Neuronal stem cell (in vitro differentiated cells): ENCODE measurements around the gene DCC.

Experiments
- DNase-seq: peaks from one replicate; pipeline ENCODE4 v3.0.0-alpha.2; 2013; ENCODE audit warnings: low spot score
- H2AFZ ChIP-seq: one replicate; pipeline ENCODE4 v1.6.1; 2013; ENCODE audit warnings: mild to moderate bottlenecking, low read length, inconsistent platforms
- H2AK5ac ChIP-seq: 2 replicates; pipeline ENCODE4 v1.6.1; 2013; ENCODE audit warnings: low read depth, mild to moderate bottlenecking, inconsistent platforms, low read length, moderate library complexity, mixed read lengths
- H2BK120ac ChIP-seq: 2 replicates; pipeline ENCODE4 v1.6.1; 2013; ENCODE audit warnings: low read depth, mild to moderate bottlenecking, inconsistent platforms, low read length, moderate library complexity, mixed read lengths
- H2BK12ac ChIP-seq: one replicate; pipeline ENCODE4 v1.6.1; 2013; ENCODE audit warnings: low read length, inconsistent platforms
- H2BK15ac ChIP-seq: 2 replicates; pipeline ENCODE4 v1.6.1; 2013; ENCODE audit warnings: mild to moderate bottlenecking, low read length, inconsistent platforms, mixed read lengths
- H2BK5ac ChIP-seq: one replicate; pipeline ENCODE4 v1.6.1; 2013; ENCODE audit warnings: inconsistent platforms, mild to moderate bottlenecking, low read length, moderate library complexity
- H3K14ac ChIP-seq: one replicate; pipeline ENCODE4 v1.6.1; 2013; ENCODE audit warnings: low read length, inconsistent platforms
- H3K18ac ChIP-seq: 2 replicates; pipeline ENCODE4 v1.6.1; 2013; ENCODE audit warnings: low read length, inconsistent platforms
- H3K23ac ChIP-seq: 2 replicates; pipeline ENCODE4 v1.6.1; 2013; ENCODE audit warnings: low read depth, mild to moderate bottlenecking, mixed read lengths, low read length, inconsistent platforms; ENCODE audit not compliant: poor library complexity
- H3K27ac ChIP-seq: replicated peaks from 3 replicates; pipeline ENCODE4 v1.5.1; 2013; ENCODE audit warnings: low read length, inconsistent platforms
- H3K27me3 ChIP-seq, 3 experiments: 2 replicates each; pipeline ENCODE4 v1.6.1; 2013; ENCODE audit warnings: low read length in 3 of 3, mild to moderate bottlenecking in 2 of 3, inconsistent platforms in 1 of 3, low read depth in 1 of 3, mixed read lengths in 1 of 3, moderate library complexity in 1 of 3; ENCODE audit not compliant: control insufficient read depth in 3 of 3, insufficient read depth in 3 of 3
- H3K36me3 ChIP-seq, 2 donors: replicated peaks in 1 of 2; 2 replicates each; pipeline ENCODE4 v1.6.1; 2013; ENCODE audit warnings: low read length in 2 of 2; ENCODE audit not compliant: control insufficient read depth in 2 of 2, insufficient read depth in 2 of 2
- H3K4ac ChIP-seq: 2 replicates; pipeline ENCODE4 v1.6.1; 2013; ENCODE audit warnings: inconsistent platforms, mild to moderate bottlenecking, low read length, moderate library complexity
- H3K4me1 ChIP-seq, 2 donors: 1 replicate in 1 of 2; 2 replicates in 1 of 2; pipeline ENCODE4 v1.6.1; 2013; ENCODE audit warnings: low read length in 2 of 2, low read depth in 1 of 2; ENCODE audit not compliant: control insufficient read depth in 2 of 2, insufficient read depth in 1 of 2
- H3K4me2 ChIP-seq: one replicate; pipeline ENCODE4 v1.6.1; 2013; ENCODE audit warnings: mild to moderate bottlenecking, low read length, inconsistent platforms; ENCODE audit not compliant: insufficient read depth, poor library complexity, severe bottlenecking
- H3K4me3 ChIP-seq, 2 donors: 2 replicates each; pipeline ENCODE4 v1.5.1; 2013; ENCODE audit warnings: low read length in 2 of 2, mild to moderate bottlenecking in 2 of 2, inconsistent platforms in 1 of 2, moderate library complexity in 1 of 2
- H3K79me1 ChIP-seq: one replicate; pipeline ENCODE4 v1.6.1; 2013; ENCODE audit warnings: low read depth, mild to moderate bottlenecking, inconsistent platforms, low read length, moderate library complexity
- H3K9ac ChIP-seq: one replicate; pipeline ENCODE4 v1.6.1; 2013; ENCODE audit warnings: mild to moderate bottlenecking, low read depth, low read length, inconsistent platforms; ENCODE audit not compliant: poor library complexity
- H3K9me3 ChIP-seq, 2 donors: replicated peaks in 1 of 2; 2 replicates each; pipeline versions ENCODE3 to v1.6.1; 2013; ENCODE audit warnings: low read length in 2 of 2, mild to moderate bottlenecking in 2 of 2, inconsistent platforms in 1 of 2, low read depth in 1 of 2, mixed read lengths in 1 of 2, moderate library complexity in 1 of 2; ENCODE audit not compliant: control insufficient read depth in 2 of 2, insufficient read depth in 1 of 2
- H4K8ac ChIP-seq: one replicate; pipeline ENCODE4 v1.6.1; 2013; ENCODE audit warnings: low read depth, mild to moderate bottlenecking, inconsistent platforms, low read length, moderate library complexity
- H4K91ac ChIP-seq: one replicate; pipeline ENCODE4 v1.6.1; 2013; ENCODE audit warnings: low read length, low read depth, mild to moderate bottlenecking, inconsistent platforms; ENCODE audit not compliant: poor library complexity
- WGBS, 2 donors: extraction: QIAGEN DNeasy Blood & Tissue Kit; methylation state at CpG; one replicate each; pipeline ENCODE4 v1.1.7; 2013; ENCODE audit warnings: missing lambda C conversion rate in 2 of 2, mixed read lengths in 1 of 2; ENCODE audit not compliant: insufficient read length in 2 of 2, insufficient replicate concordance in 1 of 2; ENCODE audit errors: extremely low coverage in 2 of 2; 5-methylcytosine and 5-hydroxymethylcytosine counted together

The DCC gene

GRCh38 chr18:52869942-52870907 lies 530.2 kb downstream of the DCC start:
- H4K8ac ChIP-seq, result no peak overlapping the region
- no peak overlapping the region for H2BK15ac ChIP-seq
- peak overlapping the region; percentile 16 for H3K23ac ChIP-seq
- DNase-seq, result peak; percentile 17
- peak overlapping the region; percentile 13 for H3K4ac ChIP-seq
- H2AK5ac ChIP-seq, result no peak overlapping the region
- H2BK120ac ChIP-seq, result no peak overlapping the region
- no peaks in the 10 kb centered on the region for H3K4me1 ChIP-seq
- H3K79me1 ChIP-seq, result no peaks in the 10 kb centered on the region
- H3K4me2 ChIP-seq, result no peak overlapping the region
- no peak overlapping the region for H2BK5ac ChIP-seq
- H3K36me3 ChIP-seq, result no peaks in the 10 kb centered on the region
- H2BK12ac ChIP-seq, result no peak overlapping the region
- no peak overlapping the region for H3K4me3 ChIP-seq
- H3K9me3 ChIP-seq, result no peaks in the 10 kb centered on the region
- H3K27me3 ChIP-seq, result no peaks in the 10 kb centered on the region
- peak overlapping the region; percentile 38 for H3K18ac ChIP-seq
- no peak overlapping the region for H3K14ac ChIP-seq
- no peak overlapping the region for H4K91ac ChIP-seq
- H2AFZ ChIP-seq, result no peak overlapping the region
- no peak overlapping the region for H3K9ac ChIP-seq
- no peak overlapping the region for H3K27ac ChIP-seq
- WGBS, 2 donors, result no CpG with 5 or more reads among the region's 21 CpGs

DNA sequence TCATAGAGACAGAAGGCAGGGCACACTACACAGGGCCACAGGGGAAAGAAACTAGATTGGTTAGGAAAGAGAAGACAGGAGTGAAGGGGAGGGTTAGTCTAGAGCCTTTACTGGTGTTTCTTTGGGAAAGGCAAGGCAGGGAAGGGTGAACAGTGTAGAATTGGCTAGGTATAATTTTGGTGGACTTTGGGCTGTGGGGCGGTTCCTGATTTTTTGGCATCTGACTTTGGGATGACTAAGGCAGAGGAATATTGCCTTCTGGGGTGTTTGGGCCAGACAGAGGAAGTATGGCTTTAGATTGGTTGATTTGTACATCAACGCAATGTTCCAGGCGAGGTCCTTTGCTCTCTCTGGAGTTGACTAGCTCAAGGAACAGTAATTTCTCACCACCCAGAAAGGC lies 534.8 kb downstream of the DCC start:
- Histone ChIP-seq H2AFZ (no peak overlapping the region), H3K79me1 (no peaks in the 10 kb centered on the region), H2BK5ac (no peak overlapping the region), H3K18ac (no peak overlapping the region), H3K9me3 (no peaks in the 10 kb centered on the region), H3K36me3 (no peaks in the 10 kb centered on the region), H3K4me3 (no peak overlapping the region), H2BK120ac (no peak overlapping the region), H4K91ac (no peak overlapping the region), H4K8ac (no peak overlapping the region), H3K4me2 (no peak overlapping the region), H2BK12ac (no peak overlapping the region), H2AK5ac (no peak overlapping the region), H2BK15ac (no peak overlapping the region), H3K27me3 (no peaks in the 10 kb centered on the region), H3K14ac (no peak overlapping the region), H3K9ac (no peak overlapping the region), H3K4ac (no peak overlapping the region), H3K27ac (no peak overlapping the region), H3K4me1 (no peaks in the 10 kb centered on the region), H3K23ac (no peak overlapping the region)
- WGBS, 2 donors, result no CpG with 5 or more reads among the region's 3 CpGs
- no peak for DNase-seq

DNA sequence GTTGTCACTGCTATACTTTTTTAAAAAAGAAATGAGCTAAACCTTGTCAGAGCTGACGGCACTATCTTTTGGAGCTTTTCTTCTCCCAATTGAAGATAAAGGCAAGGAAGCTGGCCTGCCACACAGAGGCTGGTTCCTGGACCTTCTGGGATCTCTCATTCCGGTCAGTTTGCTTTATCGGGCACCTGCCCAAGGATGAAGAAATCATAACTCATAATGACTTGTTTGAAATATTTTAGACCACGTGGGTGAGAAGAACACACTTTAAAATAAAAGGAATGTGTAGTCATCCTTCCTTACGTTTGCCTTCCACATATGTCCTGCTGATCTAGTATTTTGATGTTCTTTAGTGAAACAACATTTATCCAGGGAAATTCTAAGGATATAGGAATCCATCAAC lies 535.7 kb downstream of the DCC start:
- no peak overlapping the region for H3K27ac ChIP-seq
- no peak overlapping the region for H2BK120ac ChIP-seq
- no peak for DNase-seq
- H3K36me3 ChIP-seq, result no peaks in the 10 kb centered on the region
- H3K9me3 ChIP-seq, result no peaks in the 10 kb centered on the region
- H3K9ac ChIP-seq, result no peak overlapping the region
- no peak overlapping the region for H4K91ac ChIP-seq
- H3K79me1 ChIP-seq, result no peaks in the 10 kb centered on the region
- H2BK15ac ChIP-seq, result no peak overlapping the region
- no peak overlapping the region for H3K4me3 ChIP-seq
- no peak overlapping the region for H2BK12ac ChIP-seq
- H3K4ac ChIP-seq, result no peak overlapping the region
- no peak overlapping the region for H4K8ac ChIP-seq
- no peak overlapping the region for H2AK5ac ChIP-seq
- no peak overlapping the region for H2BK5ac ChIP-seq
- no peak overlapping the region for H3K4me2 ChIP-seq
- H3K27me3 ChIP-seq, result no peaks in the 10 kb centered on the region
- no CpG with 5 or more reads among the region's 5 CpGs for WGBS, 2 donors
- no peak overlapping the region for H3K14ac ChIP-seq
- no peak overlapping the region for H2AFZ ChIP-seq
- no peak overlapping the region for H3K18ac ChIP-seq
- H3K23ac ChIP-seq, result no peak overlapping the region
- no peaks in the 10 kb centered on the region for H3K4me1 ChIP-seq

GRCh38 chr18:52888014-52888413 lies 548.0 kb downstream of the DCC start:
- H2BK120ac ChIP-seq, result no peak overlapping the region
- H3K4me1 ChIP-seq, result no peaks in the 10 kb centered on the region
- no peaks in the 10 kb centered on the region for H3K36me3 ChIP-seq
- peak overlapping the region; percentile 55 for H2AFZ ChIP-seq
- H3K4ac ChIP-seq, result no peak overlapping the region
- no peaks in the 10 kb centered on the region for H3K79me1 ChIP-seq
- no peak overlapping the region for H3K4me3 ChIP-seq
- H3K14ac ChIP-seq, result no peak overlapping the region
- no peak overlapping the region for H2BK5ac ChIP-seq
- no peaks in the 10 kb centered on the region for H3K27me3 ChIP-seq
- H3K9me3 ChIP-seq, result peaks cover 2% of the 10 kb centered on the region in 2 donors
- H3K18ac ChIP-seq, result no peak overlapping the region
- no peak overlapping the region for H3K4me2 ChIP-seq
- H4K8ac ChIP-seq, result no peak overlapping the region
- no peak overlapping the region for H3K23ac ChIP-seq
- H2BK15ac ChIP-seq, result no peak overlapping the region
- DNase-seq, result no peak
- H2AK5ac ChIP-seq, result no peak overlapping the region
- H2BK12ac ChIP-seq, result no peak overlapping the region
- H4K91ac ChIP-seq, result no peak overlapping the region
- H3K9ac ChIP-seq, result no peak overlapping the region
- H3K27ac ChIP-seq, result no peak overlapping the region
